Endodermal cell (in vitro differentiated cells): ENCODE results near the gene C4orf51. TPM values are rescaled to one million over a fixed set of nuclear protein-coding genes. Genes with fewer than 3 reads are reported as not detected.
A peak's percentile ranks its signal among the peaks of the same experiment; 100 is the strongest.

Experiments
- DNase-seq: peaks from one replicate; pipeline ENCODE4 v3.0.0-alpha.2; 2017
- H3K27ac ChIP-seq: 2 replicates; pipeline ENCODE4 v1.5.1; 2013; ENCODE audit warnings: mild to moderate bottlenecking, low read depth, low read length, moderate library complexity
- H3K27me3 ChIP-seq: 2 replicates; pipeline ENCODE4 v1.6.1; 2013; ENCODE audit warnings: mild to moderate bottlenecking, low read length, moderate library complexity; ENCODE audit not compliant: insufficient read depth, control insufficient read depth, poor library complexity, severe bottlenecking
- H3K36me3 ChIP-seq: 2 replicates; pipeline ENCODE4 v1.7.0; 2013; ENCODE audit warnings: mild to moderate bottlenecking, low read length, moderate library complexity; ENCODE audit not compliant: control insufficient read depth, insufficient read depth
- H3K4me1 ChIP-seq: one replicate; pipeline ENCODE4 v1.7.0; 2013; ENCODE audit warnings: low read length; ENCODE audit not compliant: control insufficient read depth, insufficient read depth
- H3K4me3 ChIP-seq: 2 replicates; pipeline ENCODE4 v1.5.1; 2013; ENCODE audit warnings: mild to moderate bottlenecking, low read length, moderate library complexity
- H3K9ac ChIP-seq: 2 replicates; pipeline ENCODE4 v1.6.1; 2013; ENCODE audit warnings: mild to moderate bottlenecking, low read length, moderate library complexity; ENCODE audit not compliant: poor library complexity, severe bottlenecking; ENCODE audit errors: extremely low read depth
- H3K9me3 ChIP-seq: 2 replicates; pipeline ENCODE4 v1.6.1; 2013; ENCODE audit warnings: mild to moderate bottlenecking, low read length, moderate library complexity; ENCODE audit not compliant: control insufficient read depth
- H3K27ac Mint-ChIP-seq: 2 replicates; pipeline ENCODE4 v1.8.0; 2020; ENCODE audit warnings: mixed read lengths
- H3K27me3 Mint-ChIP-seq: 2 replicates; pipeline ENCODE4 v1.8.0; 2021; ENCODE audit warnings: mild to moderate bottlenecking, mixed read lengths; ENCODE audit not compliant: insufficient read depth
- H3K36me3 Mint-ChIP-seq: 2 replicates; pipeline ENCODE4 v1.8.0; 2020; ENCODE audit warnings: low read depth, mixed read lengths
- H3K4me1 Mint-ChIP-seq: 2 replicates; pipeline ENCODE4 v1.8.0; 2020; ENCODE audit warnings: mixed read lengths
- H3K4me3 Mint-ChIP-seq: 2 replicates; pipeline ENCODE4 v1.8.0; 2020; ENCODE audit warnings: mild to moderate bottlenecking, moderate library complexity, mixed read lengths
- H3K9me3 Mint-ChIP-seq: 2 replicates; pipeline ENCODE4 v1.8.0; 2020; ENCODE audit warnings: mild to moderate bottlenecking, mixed read lengths
- CTCF ChIP-seq: fragments of 200-600 bp; sonication (generic); conservative IDR thresholded peaks from 2 replicates; pipeline ENCODE4 v1.5.0; 2021; ENCODE audit warnings: antibody characterized with exemption, mild to moderate bottlenecking
- WGBS, 2 experiments: methylation state at CpG; one replicate each; pipeline versions ENCODE4 v1.1.5 to v1.1.7; 2013; ENCODE audit warnings: missing lambda C conversion rate in 2 of 2, mixed read lengths in 1 of 2; ENCODE audit not compliant: insufficient coverage in 1 of 2, insufficient read length in 1 of 2; 5-methylcytosine and 5-hydroxymethylcytosine counted together
- total RNA-seq, 2 donors: library from RNA; stranded (reverse); fragmentation: NEBNext Ultra II Directional in 1 of 2; extraction: Animal tissue kit (Norgen Biotek cat#: 25700) in 1 of 2; gene quantifications; 2 replicates in 1 of 2; 3 replicates in 1 of 2; pipeline ENCODE4 v1.2.1, GENCODE V29; 2021

The C4orf51 gene
- total RNA-seq, 2 donors from 2014 or later, result 6.8 TPM; not detected in 1

- no peaks in the 10 kb centered on the region for H3K36me3 ChIP-seq
- Mint-ChIP-seq H3K9me3 (peaks cover 5% of the 10 kb centered on the region), H3K4me1 (peaks cover 36% of the 10 kb centered on the region), H3K27me3 (no peaks in the 10 kb centered on the region), H3K36me3 (peaks cover 9% of the 10 kb centered on the region), H3K4me3 (no peak overlapping the region), H3K27ac (no peak overlapping the region)
- H3K9me3 ChIP-seq, result peaks cover 6% of the 10 kb centered on the region
- H3K27ac ChIP-seq, result no peak overlapping the region
- WGBS, 2 experiments, result 94% methylated on average over 2 of the region's 2 CpGs; no CpG with 5 or more reads in 1 of the 2 experiments
- no peaks in the 10 kb centered on the region for H3K27me3 ChIP-seq
- no peak for TF ChIP-seq CTCF
- H3K4me1 ChIP-seq, result peaks cover 14% of the 10 kb centered on the region
- no peak overlapping the region for H3K4me3 ChIP-seq
- no peak overlapping the region for H3K9ac ChIP-seq
- no peak for DNase-seq
Measured at GRCh38 chr4:145740806-145741205, 60.9 kb downstream of the C4orf51 start.

- H3K9me3 ChIP-seq, result peaks cover 30% of the 10 kb centered on the region
- peaks cover 16% of the 10 kb centered on the region for H3K9me3 Mint-ChIP-seq
- H3K27me3 ChIP-seq, result no peaks in the 10 kb centered on the region
- H3K4me3 Mint-ChIP-seq, result no peak overlapping the region
- peaks cover 24% of the 10 kb centered on the region for H3K36me3 Mint-ChIP-seq
- peaks cover 5% of the 10 kb centered on the region for H3K4me1 ChIP-seq
- TF ChIP-seq CTCF, result no peak
- H3K27ac Mint-ChIP-seq, result peak overlapping the region; percentile 54
- peak overlapping the region; percentile 9 for H3K4me3 ChIP-seq
- H3K27ac ChIP-seq, result no peak overlapping the region
- 77 to 81% methylated on average over 1 to 2 of the region's 2 CpGs for WGBS, 2 experiments
- DNase-seq, result no peak
- no peaks in the 10 kb centered on the region for H3K27me3 Mint-ChIP-seq
- H3K36me3 ChIP-seq, result no peaks in the 10 kb centered on the region
- H3K9ac ChIP-seq, result peak overlapping the region; percentile 23
- H3K4me1 Mint-ChIP-seq, result peaks cover 26% of the 10 kb centered on the region
Measured at GRCh38 chr4:145743641-145744040, 63.7 kb downstream of the C4orf51 start.

GRCh38 chr4:145755802-145756201 lies 75.9 kb downstream of the C4orf51 start:
- TF ChIP-seq CTCF, result no peak
- Histone ChIP-seq H3K4me1 (peaks cover 5% of the 10 kb centered on the region), H3K36me3 (peaks cover 24% of the 10 kb centered on the region), H3K4me3 (no peak overlapping the region), H3K9me3 (no peaks in the 10 kb centered on the region), H3K9ac (no peak overlapping the region), H3K27ac (no peak overlapping the region), H3K27me3 (no peaks in the 10 kb centered on the region)
- Mint-ChIP-seq H3K27ac (no peak overlapping the region), H3K4me1 (peaks cover 6% of the 10 kb centered on the region), H3K27me3 (no peaks in the 10 kb centered on the region), H3K36me3 (peaks cover 16% of the 10 kb centered on the region), H3K9me3 (no peaks in the 10 kb centered on the region), H3K4me3 (no peak overlapping the region)
- WGBS, 2 experiments, result 93% methylated on average over 2 of the region's 2 CpGs; no CpG with 5 or more reads in 1 of the 2 experiments
- DNase-seq, result no peak
